Sigmoid colon (tissue), 7 donors: ENCODE results near the gene GLCCI1. TPM values are rescaled to one million over a fixed set of nuclear protein-coding genes. Genes with fewer than 3 reads are reported as not detected.

Source experiments
- DNase-seq: peaks from one replicate; pipeline ENCODE4 v3.0.0-alpha.2; 2019
- H3K27ac ChIP-seq, 4 donors: fragments of 200-600 bp; sonication (generic); one replicate each; pipeline ENCODE4 v1.5.1; 2016 to 2019; ENCODE audit warnings: mild to moderate bottlenecking in 1 of 4
- H3K27me3 ChIP-seq, 3 donors: fragments of 200-600 bp; sonication (generic); one replicate each; pipeline ENCODE4 v1.5.1; 2019; ENCODE audit warnings: mild to moderate bottlenecking in 1 of 3
- H3K36me3 ChIP-seq, 4 donors: fragments of 200-600 bp; sonication (generic); one replicate each; pipeline ENCODE4 v1.5.1; 2016 to 2019
- H3K4me1 ChIP-seq, 4 donors: fragments of 200-600 bp; sonication (generic); one replicate each; pipeline ENCODE4 v1.5.1; 2017 to 2019
- H3K4me3 ChIP-seq, 4 donors: fragments of 200-600 bp; sonication (generic); one replicate each; pipeline ENCODE4 v1.5.1; 2017 to 2019; ENCODE audit warnings: mild to moderate bottlenecking in 2 of 4, moderate library complexity in 1 of 4
- H3K9me3 ChIP-seq, 4 donors: fragments of 200-600 bp in 3 of 4; sonication (generic) in 3 of 4; one replicate each; pipeline versions ENCODE4 v1.5.1 to v1.6.1; 2013 to 2019
- EP300 ChIP-seq, 4 donors: sonication (generic); formaldehyde crosslinking; IDR thresholded peaks; one replicate each; pipeline ENCODE4 v1.6.1; 2017; ENCODE audit warnings: antibody characterized with exemption in 4 of 4
- POLR2A ChIP-seq, 2 donors: fragments of 450-650 bp; IDR thresholded peaks; one replicate each; pipeline ENCODE4 v1.6.1; 2016; ENCODE audit warnings: antibody characterized with exemption in 2 of 2, mild to moderate bottlenecking in 2 of 2, moderate library complexity in 2 of 2
- POLR2AphosphoS5 ChIP-seq, 4 donors: sonication (generic); formaldehyde crosslinking; IDR thresholded peaks; one replicate each; pipeline ENCODE4 v1.6.1; 2017; ENCODE audit warnings: antibody characterized with exemption in 4 of 4
- WGBS, 2 donors: extraction: QIAGEN DNeasy Blood & Tissue Kit; methylation state at CpG; one replicate each; pipeline ENCODE4 v1.1.7; 2013; 5-methylcytosine and 5-hydroxymethylcytosine counted together
- intact Hi-C: fragments of 100-400 bp; cut with DNase I; formaldehyde crosslinking; loops from one replicate; pipeline ENCODE4 v1.15.1; 2023
- polyA plus RNA-seq, 3 donors: library from polyadenylated mRNA; stranded (reverse); fragments of 200-250 nt; gene quantifications; one replicate each; pipeline ENCODE4 v1.2.3, GENCODE V29; 2013
- total RNA-seq, 4 donors: library from RNA; depleted of rRNA; stranded (reverse); fragments of >200 nt; gene quantifications; one replicate each; pipeline ENCODE4 v1.1.0, GENCODE V29; 2016
- TF ChIP-seq, protein P1 (sequence below), 4 experiments: fragments of 450-650 bp in 3 of 4; fragments of 200-600 bp in 1 of 4; IDR thresholded peaks; one replicate each; pipeline ENCODE4 v1.5.1; 2016 to 2019; ENCODE audit warnings: antibody characterized with exemption in 4 of 4, mild to moderate bottlenecking in 3 of 4, moderate library complexity in 2 of 4
- donor health status: healthy with polysubstance abuse.
- donor health status: Bipolar disorder and iron deficiency.
- donor health status: healthy.

The GLCCI1 gene
- total and polyA plus RNA-seq, 7 donors: 1.4 to 17.7 (median 6.1) TPM

GRCh38 chr7:8131694-8132605 lies 163.4 kb downstream of the GLCCI1 start:
- H3K9me3 ChIP-seq: no peaks in the 10 kb centered on the region
- intact Hi-C loops: no loop called here
- H3K27me3 ChIP-seq: no peaks in the 10 kb centered on the region
- no peaks in the 10 kb centered on the region for H3K36me3 ChIP-seq
- WGBS, 2 donors: 78 to 91% methylated on average over 5 of the region's 5 CpGs
- no peak overlapping the region for H3K27ac ChIP-seq
- TF ChIP-seq POLR2A (IDR thresholded peaks at IDR 0.05): no peak
- TF ChIP-seq, protein P1, sequence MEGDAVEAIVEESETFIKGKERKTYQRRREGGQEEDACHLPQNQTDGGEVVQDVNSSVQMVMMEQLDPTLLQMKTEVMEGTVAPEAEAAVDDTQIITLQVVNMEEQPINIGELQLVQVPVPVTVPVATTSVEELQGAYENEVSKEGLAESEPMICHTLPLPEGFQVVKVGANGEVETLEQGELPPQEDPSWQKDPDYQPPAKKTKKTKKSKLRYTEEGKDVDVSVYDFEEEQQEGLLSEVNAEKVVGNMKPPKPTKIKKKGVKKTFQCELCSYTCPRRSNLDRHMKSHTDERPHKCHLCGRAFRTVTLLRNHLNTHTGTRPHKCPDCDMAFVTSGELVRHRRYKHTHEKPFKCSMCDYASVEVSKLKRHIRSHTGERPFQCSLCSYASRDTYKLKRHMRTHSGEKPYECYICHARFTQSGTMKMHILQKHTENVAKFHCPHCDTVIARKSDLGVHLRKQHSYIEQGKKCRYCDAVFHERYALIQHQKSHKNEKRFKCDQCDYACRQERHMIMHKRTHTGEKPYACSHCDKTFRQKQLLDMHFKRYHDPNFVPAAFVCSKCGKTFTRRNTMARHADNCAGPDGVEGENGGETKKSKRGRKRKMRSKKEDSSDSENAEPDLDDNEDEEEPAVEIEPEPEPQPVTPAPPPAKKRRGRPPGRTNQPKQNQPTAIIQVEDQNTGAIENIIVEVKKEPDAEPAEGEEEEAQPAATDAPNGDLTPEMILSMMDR (IDR thresholded peaks at IDR 0.05): no peak
- no peak for TF ChIP-seq POLR2AphosphoS5 (IDR thresholded peaks at IDR 0.05)
- no peak for TF ChIP-seq EP300 (IDR thresholded peaks at IDR 0.05)
- no peak overlapping the region for H3K4me3 ChIP-seq
- DNase-seq: no peak
- H3K4me1 ChIP-seq: no peaks in the 10 kb centered on the region

GRCh38 chr7:8133188-8133848 lies 164.7 kb downstream of the GLCCI1 start:
- WGBS, 2 donors: 86 to 93% methylated on average over 2 of the region's 2 CpGs
- intact Hi-C loops: no loop called here
- TF ChIP-seq EP300 (IDR thresholded peaks at IDR 0.05) (no peak), POLR2A (IDR thresholded peaks at IDR 0.05) (no peak), POLR2AphosphoS5 (IDR thresholded peaks at IDR 0.05) (no peak)
- TF ChIP-seq, protein P1 (IDR thresholded peaks at IDR 0.05): no peak

GRCh38 chr7:8134089-8134733 lies 165.6 kb downstream of the GLCCI1 start:
- H3K9me3 ChIP-seq: no peaks in the 10 kb centered on the region
- no peak overlapping the region for H3K4me3 ChIP-seq
- DNase-seq: no peak
- no peaks in the 10 kb centered on the region for H3K36me3 ChIP-seq
- TF ChIP-seq EP300 (IDR thresholded peaks at IDR 0.05) (no peak), POLR2AphosphoS5 (IDR thresholded peaks at IDR 0.05) (no peak), POLR2A (IDR thresholded peaks at IDR 0.05) (no peak)
- TF ChIP-seq, protein P1 (IDR thresholded peaks at IDR 0.05): no peak
- WGBS, 2 donors: 64 to 80% methylated on average over 10 of the region's 10 CpGs
- no peaks in the 10 kb centered on the region for H3K27me3 ChIP-seq
- no peaks in the 10 kb centered on the region for H3K4me1 ChIP-seq
- intact Hi-C loops: no loop called here
- H3K27ac ChIP-seq: no peak overlapping the region

More at GRCh38 chr7:8133188-8133848, 164.7 kb downstream of the GLCCI1 start:
- Histone ChIP-seq H3K36me3 (no peaks in the 10 kb centered on the region), H3K4me3 (no peak overlapping the region), H3K27me3 (no peaks in the 10 kb centered on the region), H3K9me3 (no peaks in the 10 kb centered on the region), H3K27ac (no peak overlapping the region), H3K4me1 (no peaks in the 10 kb centered on the region)
- DNase-seq: no peak

- H3K9me3 ChIP-seq: no peaks in the 10 kb centered on the region
- no peak overlapping the region for H3K27ac ChIP-seq
- H3K4me3 ChIP-seq: no peak overlapping the region
- H3K27me3 ChIP-seq: no peaks in the 10 kb centered on the region
- H3K4me1 ChIP-seq: no peaks in the 10 kb centered on the region
- WGBS, 2 donors: 94 to 97% methylated on average over 3 of the region's 3 CpGs
- TF ChIP-seq, protein P1 (IDR thresholded peaks at IDR 0.05): no peak
- TF ChIP-seq EP300 (IDR thresholded peaks at IDR 0.05) (no peak), POLR2AphosphoS5 (IDR thresholded peaks at IDR 0.05) (no peak), POLR2A (IDR thresholded peaks at IDR 0.05) (no peak)
- intact Hi-C loops: no loop called here
- H3K36me3 ChIP-seq: no peaks in the 10 kb centered on the region
- DNase-seq: no peak
Observed at GRCh38 chr7:8135417-8135816, 166.8 kb downstream of the GLCCI1 start.
